ENCODE data around the gene ISM2.

DNA sequence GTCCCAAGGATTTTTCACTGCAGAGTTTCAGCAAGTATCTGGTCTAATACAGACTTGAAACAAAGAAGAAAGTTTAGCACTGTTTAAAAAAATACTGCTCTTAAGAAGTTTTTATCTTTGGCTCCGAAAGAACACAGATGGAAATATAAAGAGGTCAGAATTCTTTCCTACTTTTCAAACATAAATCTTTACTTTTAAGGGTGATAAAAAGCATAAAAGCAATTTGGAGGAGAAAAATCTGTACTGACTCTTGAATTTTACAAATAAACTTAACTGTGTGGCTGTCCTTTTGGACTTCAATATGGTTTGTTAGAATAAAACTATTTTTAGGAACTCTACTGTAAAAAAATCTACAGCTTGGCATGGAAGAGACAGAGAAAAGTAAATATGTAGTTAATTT lies 27.6 kb upstream of the ISM2 start:
- TF ChIP-seq, protein P1, sequence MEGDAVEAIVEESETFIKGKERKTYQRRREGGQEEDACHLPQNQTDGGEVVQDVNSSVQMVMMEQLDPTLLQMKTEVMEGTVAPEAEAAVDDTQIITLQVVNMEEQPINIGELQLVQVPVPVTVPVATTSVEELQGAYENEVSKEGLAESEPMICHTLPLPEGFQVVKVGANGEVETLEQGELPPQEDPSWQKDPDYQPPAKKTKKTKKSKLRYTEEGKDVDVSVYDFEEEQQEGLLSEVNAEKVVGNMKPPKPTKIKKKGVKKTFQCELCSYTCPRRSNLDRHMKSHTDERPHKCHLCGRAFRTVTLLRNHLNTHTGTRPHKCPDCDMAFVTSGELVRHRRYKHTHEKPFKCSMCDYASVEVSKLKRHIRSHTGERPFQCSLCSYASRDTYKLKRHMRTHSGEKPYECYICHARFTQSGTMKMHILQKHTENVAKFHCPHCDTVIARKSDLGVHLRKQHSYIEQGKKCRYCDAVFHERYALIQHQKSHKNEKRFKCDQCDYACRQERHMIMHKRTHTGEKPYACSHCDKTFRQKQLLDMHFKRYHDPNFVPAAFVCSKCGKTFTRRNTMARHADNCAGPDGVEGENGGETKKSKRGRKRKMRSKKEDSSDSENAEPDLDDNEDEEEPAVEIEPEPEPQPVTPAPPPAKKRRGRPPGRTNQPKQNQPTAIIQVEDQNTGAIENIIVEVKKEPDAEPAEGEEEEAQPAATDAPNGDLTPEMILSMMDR (IDR thresholded peaks at IDR 0.05), result no peak
- no peak for TF ChIP-seq POLR2A (IDR thresholded peaks at IDR 0.05)

Data from testis (tissue), 2 donors.